Measurements from ENCODE around the gene ALK.

Gene ALK

DNA sequence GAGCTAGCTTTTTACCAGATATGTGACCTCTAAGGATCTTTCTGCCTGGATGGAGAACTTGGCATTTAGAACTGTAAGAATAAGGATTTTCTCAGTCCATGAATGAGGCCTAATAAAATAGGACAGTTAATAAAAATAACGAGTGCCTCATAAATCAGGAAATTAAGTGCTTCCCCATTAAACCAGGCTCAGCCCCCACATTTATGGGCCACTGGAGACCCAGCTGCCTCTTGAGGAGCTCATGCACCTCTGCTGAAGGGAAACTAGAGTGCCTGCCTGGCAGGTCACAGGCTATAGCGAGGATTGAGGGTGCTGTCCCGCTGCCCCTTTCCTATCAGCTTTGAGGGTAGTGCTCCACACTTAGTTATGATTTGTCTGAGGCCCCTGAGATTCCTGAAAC is 158.0 kb downstream of the ALK start:
- H4K20me1 ChIP-seq (ENCODE audit: insufficient read depth, low read length) = no peaks in the 10 kb centered on the region
- TF ChIP-seq, protein P1, sequence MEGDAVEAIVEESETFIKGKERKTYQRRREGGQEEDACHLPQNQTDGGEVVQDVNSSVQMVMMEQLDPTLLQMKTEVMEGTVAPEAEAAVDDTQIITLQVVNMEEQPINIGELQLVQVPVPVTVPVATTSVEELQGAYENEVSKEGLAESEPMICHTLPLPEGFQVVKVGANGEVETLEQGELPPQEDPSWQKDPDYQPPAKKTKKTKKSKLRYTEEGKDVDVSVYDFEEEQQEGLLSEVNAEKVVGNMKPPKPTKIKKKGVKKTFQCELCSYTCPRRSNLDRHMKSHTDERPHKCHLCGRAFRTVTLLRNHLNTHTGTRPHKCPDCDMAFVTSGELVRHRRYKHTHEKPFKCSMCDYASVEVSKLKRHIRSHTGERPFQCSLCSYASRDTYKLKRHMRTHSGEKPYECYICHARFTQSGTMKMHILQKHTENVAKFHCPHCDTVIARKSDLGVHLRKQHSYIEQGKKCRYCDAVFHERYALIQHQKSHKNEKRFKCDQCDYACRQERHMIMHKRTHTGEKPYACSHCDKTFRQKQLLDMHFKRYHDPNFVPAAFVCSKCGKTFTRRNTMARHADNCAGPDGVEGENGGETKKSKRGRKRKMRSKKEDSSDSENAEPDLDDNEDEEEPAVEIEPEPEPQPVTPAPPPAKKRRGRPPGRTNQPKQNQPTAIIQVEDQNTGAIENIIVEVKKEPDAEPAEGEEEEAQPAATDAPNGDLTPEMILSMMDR (IDR thresholded peaks at IDR 0.05; ENCODE audit: low read depth, low read length) = no peak
- TF ChIP-seq EZH2phosphoT487 (IDR thresholded peaks at IDR 0.05; ENCODE audit: low read depth) = no peak
- H3K4me1 ChIP-seq (ENCODE audit: low read length) = no peaks in the 10 kb centered on the region

DNA sequence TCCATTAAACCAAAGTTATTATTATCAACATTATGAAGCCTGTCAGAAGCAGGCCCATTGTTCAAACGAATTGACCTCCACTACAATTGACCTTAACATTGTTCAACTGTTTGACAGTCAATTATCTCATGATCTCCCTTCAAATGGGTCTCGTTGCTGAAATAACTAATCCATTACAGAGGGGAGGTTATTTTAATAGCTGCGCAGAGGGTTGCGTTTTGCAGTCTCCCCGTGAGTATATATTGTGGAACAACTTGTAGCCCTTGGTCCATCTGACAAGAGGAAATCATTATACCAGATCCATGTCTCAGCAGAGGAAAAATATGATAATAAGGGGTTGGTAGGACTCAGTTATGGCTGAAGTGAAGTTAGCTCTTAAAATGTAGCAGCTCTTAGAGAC is 159.1 kb downstream of the ALK start:
- Histone ChIP-seq H3K4me3 (ENCODE audit: low read length) (no peak overlapping the region), H3K4me1 (ENCODE audit: low read length) (peaks cover 7% of the 10 kb centered on the region), H4K20me1 (ENCODE audit: insufficient read depth, low read length) (no peaks in the 10 kb centered on the region), H3K27ac (ENCODE audit: low read length) (no peak overlapping the region), H3K9me3 (ENCODE audit: insufficient read depth, low read length) (no peaks in the 10 kb centered on the region), H3K9ac (ENCODE audit: low read length) (no peak overlapping the region), H3K27me3 (ENCODE audit: low read depth, low read length) (no peaks in the 10 kb centered on the region), H3K36me3 (replicated peaks; ENCODE audit: low read depth, low read length) (no peaks in the 10 kb centered on the region), H3K4me2 (ENCODE audit: low read length) (no peak overlapping the region), H3K79me2 (ENCODE audit: low read length) (no peaks in the 10 kb centered on the region), H2AFZ (ENCODE audit: low read depth, low read length) (no peak overlapping the region)
- no peak for TF ChIP-seq EZH2phosphoT487 (IDR thresholded peaks at IDR 0.05; ENCODE audit: low read depth)
- TF ChIP-seq, protein P1 (IDR thresholded peaks at IDR 0.05; ENCODE audit: low read depth, low read length) = no peak

More for the DNA sequence above, 158.0 kb downstream of the ALK start:
- H3K4me2 ChIP-seq (ENCODE audit: low read length) = no peak overlapping the region
- H3K27ac ChIP-seq (ENCODE audit: low read length) = no peak overlapping the region
- no peaks in the 10 kb centered on the region for H3K36me3 ChIP-seq (replicated peaks; ENCODE audit: low read depth, low read length)
- H3K27me3 ChIP-seq (ENCODE audit: low read depth, low read length) = no peaks in the 10 kb centered on the region
- no peaks in the 10 kb centered on the region for H3K9me3 ChIP-seq (ENCODE audit: insufficient read depth, low read length)
- no peaks in the 10 kb centered on the region for H3K79me2 ChIP-seq (ENCODE audit: low read length)
- H3K4me3 ChIP-seq (ENCODE audit: low read length) = no peak overlapping the region
- no peak overlapping the region for H2AFZ ChIP-seq (ENCODE audit: low read depth, low read length)
- no peak overlapping the region for H3K9ac ChIP-seq (ENCODE audit: low read length)

DNA sequence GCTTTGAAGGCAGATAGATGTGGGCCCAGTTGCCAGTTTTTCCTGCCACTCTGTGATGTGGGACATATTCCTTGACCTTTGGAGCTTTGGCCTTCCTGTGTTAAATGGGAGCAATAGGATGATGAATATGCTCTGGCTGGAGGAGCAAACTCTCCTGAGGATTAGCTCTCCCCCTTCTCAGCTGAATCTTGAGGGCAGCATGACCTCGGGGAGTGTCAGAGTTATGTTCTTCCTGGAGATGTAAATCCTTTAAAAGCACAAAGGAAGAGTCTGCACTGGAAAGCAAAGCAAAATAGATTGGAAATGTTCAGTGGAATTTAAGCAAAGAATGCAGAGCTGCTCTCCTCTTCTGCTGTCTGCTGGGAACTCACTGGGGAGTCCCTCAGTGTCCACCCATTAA is 160.1 kb downstream of the ALK start:
- Histone ChIP-seq H3K79me2 (ENCODE audit: low read length) (no peaks in the 10 kb centered on the region), H3K4me1 (ENCODE audit: low read length) (peaks cover 7% of the 10 kb centered on the region), H3K9ac (ENCODE audit: low read length) (no peak overlapping the region), H3K27ac (ENCODE audit: low read length) (no peak overlapping the region), H3K9me3 (ENCODE audit: insufficient read depth, low read length) (no peaks in the 10 kb centered on the region), H3K4me3 (ENCODE audit: low read length) (no peak overlapping the region), H3K36me3 (replicated peaks; ENCODE audit: low read depth, low read length) (no peaks in the 10 kb centered on the region), H3K27me3 (ENCODE audit: low read depth, low read length) (no peaks in the 10 kb centered on the region), H4K20me1 (ENCODE audit: insufficient read depth, low read length) (no peaks in the 10 kb centered on the region), H3K4me2 (ENCODE audit: low read length) (no peak overlapping the region), H2AFZ (ENCODE audit: low read depth, low read length) (no peak overlapping the region)
- no peak for TF ChIP-seq EZH2phosphoT487 (IDR thresholded peaks at IDR 0.05; ENCODE audit: low read depth)
- TF ChIP-seq, protein P1 (IDR thresholded peaks at IDR 0.05; ENCODE audit: low read depth, low read length) = no peak

DNA sequence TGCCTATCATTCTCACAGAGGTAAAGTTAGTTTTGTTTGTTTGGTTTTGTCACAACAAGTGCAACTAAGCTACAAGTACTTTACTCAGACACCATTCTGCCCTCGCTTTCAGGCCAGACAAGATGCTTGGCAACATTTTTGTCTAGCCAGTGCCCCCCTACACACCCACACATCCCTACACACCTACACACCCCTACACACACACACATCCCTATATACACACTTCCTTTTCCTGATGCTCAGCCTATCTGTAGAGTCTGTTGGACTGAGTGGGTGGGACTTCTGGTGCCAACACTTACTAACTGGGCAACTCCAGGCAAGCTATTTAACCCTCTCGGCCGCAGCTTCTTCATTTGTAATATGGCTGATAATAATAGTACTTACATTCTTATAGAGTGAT is 161.4 kb downstream of the ALK start:
- Histone ChIP-seq H3K36me3 (replicated peaks; ENCODE audit: low read depth, low read length) (no peaks in the 10 kb centered on the region), H3K4me2 (ENCODE audit: low read length) (no peak overlapping the region), H3K4me3 (ENCODE audit: low read length) (no peak overlapping the region), H3K4me1 (ENCODE audit: low read length) (peaks cover 7% of the 10 kb centered on the region), H3K9ac (ENCODE audit: low read length) (no peak overlapping the region), H3K27ac (ENCODE audit: low read length) (no peak overlapping the region), H3K27me3 (ENCODE audit: low read depth, low read length) (no peaks in the 10 kb centered on the region), H3K9me3 (ENCODE audit: insufficient read depth, low read length) (no peaks in the 10 kb centered on the region), H2AFZ (ENCODE audit: low read depth, low read length) (no peak overlapping the region), H4K20me1 (ENCODE audit: insufficient read depth, low read length) (no peaks in the 10 kb centered on the region), H3K79me2 (ENCODE audit: low read length) (no peaks in the 10 kb centered on the region)
- TF ChIP-seq, protein P1 (IDR thresholded peaks at IDR 0.05; ENCODE audit: low read depth, low read length) = no peak
- TF ChIP-seq EZH2phosphoT487 (IDR thresholded peaks at IDR 0.05; ENCODE audit: low read depth) = no peak
